T-helper 1 cell treated with Interleukin-12 subunit alpha and Interleukin-12 subunit beta and Interleukin-4 antibody, amounts not matched to agents 30 ng/mL and 1 ng/mL, for 36 hours (primary cell): Measurements from ENCODE around the gene CCDC85C. TPM values are rescaled to one million over a fixed set of nuclear protein-coding genes. Genes with fewer than 3 reads are reported as not detected.

Experiments used
- intact Hi-C: fragments of 100-400 bp; cut with micrococcal nuclease; formaldehyde crosslinking; loops from one replicate; pipeline ENCODE4 v1.15.1; 2024
- total RNA-seq: library from RNA; stranded (reverse); gene quantifications from 2 replicates; pipeline ENCODE4 v1.2.3, GENCODE V29; 2022

CCDC85C gene
- total RNA-seq, 1 donor from 2014 or later: 9.8 TPM

DNA sequence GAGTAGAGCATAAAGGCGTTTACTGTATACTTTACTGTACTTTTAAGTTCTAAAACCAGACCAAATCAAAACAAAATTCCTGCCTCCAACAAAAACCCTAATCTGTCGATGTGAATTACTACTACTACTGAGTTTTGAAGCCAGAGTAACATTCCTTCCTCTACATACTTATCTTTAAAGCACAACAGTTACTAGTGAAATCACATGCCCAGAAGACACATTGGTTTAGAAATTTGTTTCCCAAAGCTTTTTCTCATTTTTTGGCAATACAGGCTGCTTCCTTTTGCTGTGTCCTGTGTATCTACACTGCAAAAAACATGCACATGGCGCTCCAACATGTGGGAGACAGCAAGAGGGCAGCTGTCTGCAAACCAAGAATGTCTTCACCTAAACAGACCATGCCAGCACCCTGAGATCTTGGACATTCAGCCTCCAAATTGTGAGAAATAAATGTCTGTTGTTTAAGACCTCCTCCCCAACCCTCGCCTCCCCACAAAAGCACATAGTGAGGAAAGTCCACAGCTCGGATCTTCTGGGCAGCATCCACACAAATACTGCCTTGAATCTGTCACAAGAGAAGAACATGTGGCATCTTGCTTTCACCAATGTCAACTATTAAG, 144.4 kb downstream of the CCDC85C start:
- intact Hi-C loops: no loop called here

DNA sequence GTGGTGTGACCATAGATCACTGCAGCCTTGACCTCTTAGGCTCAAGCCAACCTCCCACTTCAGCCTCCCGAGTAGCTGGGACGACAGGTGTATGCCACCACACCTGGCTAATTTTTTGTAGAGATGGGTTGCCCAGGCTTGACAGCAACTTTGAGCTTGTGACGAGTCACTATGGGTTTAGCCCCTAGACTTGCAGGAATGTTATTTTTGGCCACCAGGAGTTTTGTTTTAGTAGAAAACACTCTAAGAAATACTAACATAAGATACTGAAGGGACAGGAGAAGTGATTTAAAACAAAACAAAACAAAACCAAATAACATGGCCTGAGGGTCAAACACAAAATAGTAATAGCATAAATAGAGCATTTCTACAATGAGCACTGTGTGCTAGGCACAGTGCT, 149.8 kb downstream of the CCDC85C start:
- intact Hi-C loops: no loop called here

DNA sequence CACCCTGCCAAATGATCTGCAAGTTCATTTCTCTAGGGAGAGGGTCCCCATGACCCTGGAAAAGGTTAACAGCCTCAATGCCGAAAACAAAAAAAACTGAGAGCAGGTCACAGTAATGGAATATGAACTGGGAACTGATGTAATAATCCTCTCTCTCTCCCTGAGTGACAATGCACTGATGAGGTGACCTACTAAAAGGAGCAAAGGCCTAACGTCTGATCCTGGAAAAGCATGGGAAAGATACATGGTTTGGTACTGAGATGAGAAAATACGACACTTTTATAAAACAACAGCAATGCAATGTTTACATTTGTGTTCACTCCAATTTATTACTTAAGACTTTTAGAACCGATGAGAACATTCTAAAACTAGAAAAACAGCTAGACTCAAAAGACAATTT, 151.0 kb downstream of the CCDC85C start:
- intact Hi-C loops: no loop called here

DNA sequence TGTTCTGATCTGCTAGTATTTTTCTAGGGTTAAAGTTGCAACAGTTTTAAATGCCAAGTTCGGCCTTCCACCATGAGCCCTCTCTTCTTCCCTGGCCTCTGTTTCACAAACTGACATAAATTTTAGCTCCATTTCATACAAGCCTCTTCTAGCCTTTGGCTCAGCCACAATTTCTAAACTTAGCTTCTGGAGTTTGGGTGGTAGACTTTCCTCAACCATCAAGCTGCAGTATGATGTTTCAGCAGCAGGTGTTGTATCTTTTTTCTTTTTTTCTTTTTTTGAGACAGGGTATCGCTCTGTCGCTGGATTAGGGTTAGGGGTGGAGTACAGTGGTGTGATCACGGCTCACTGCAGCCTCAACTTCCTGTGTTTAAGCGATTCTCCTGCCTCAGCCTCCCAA, 152.8 kb downstream of the CCDC85C start:
- intact Hi-C loops: no loop called here

DNA sequence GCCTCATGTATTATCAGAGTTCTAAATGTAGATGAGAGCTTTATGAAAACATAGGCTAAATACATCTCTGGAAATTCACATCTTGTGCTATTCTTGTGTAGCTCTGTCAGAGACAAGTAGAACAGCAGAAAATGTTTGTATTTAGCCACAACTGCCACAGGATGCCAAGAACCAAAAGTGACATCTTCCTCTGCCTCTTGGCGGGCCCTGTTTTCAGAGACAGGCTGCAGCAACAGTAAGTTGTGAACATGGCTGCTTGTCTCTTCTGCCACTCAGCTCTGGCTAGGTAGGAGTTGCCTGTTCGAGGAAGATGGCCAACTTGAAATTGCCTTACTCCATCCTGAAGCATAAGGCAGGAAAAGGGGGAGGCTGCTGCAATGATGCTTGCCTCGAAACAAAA, 153.7 kb downstream of the CCDC85C start:
- intact Hi-C loops: no loop called here

Other genes starting within 250 kb of the CCDC85C start
- 52.4 and 59.5 TPM in 2 replicates for gene SETD3, start 123.3 kb downstream of the CCDC85C start, total RNA-seq
- 75.5 and 86.7 TPM in 2 replicates for gene CCNK, start 122.8 kb downstream of the CCDC85C start, total RNA-seq
- 0.05 TPM in 1 of 2 replicates, not detected in the other for gene HHIPL1, start 40.9 kb upstream of the CCDC85C start, total RNA-seq
- not detected in 2 replicates for gene CYP46A1, start 80.1 kb upstream of the CCDC85C start, total RNA-seq
- 0.32 and 0.88 TPM in 2 replicates for gene EML1, start 189.2 kb upstream of the CCDC85C start, total RNA-seq